ENCODE data around the gene ADAD2.

ADAD2 gene

GRCh38 chr16:84223456-84223855 is 32.5 kb downstream of the ADAD2 start:
- DNase-seq (ENCODE audit: low read depth in 2 of 2), result no peak

DNA sequence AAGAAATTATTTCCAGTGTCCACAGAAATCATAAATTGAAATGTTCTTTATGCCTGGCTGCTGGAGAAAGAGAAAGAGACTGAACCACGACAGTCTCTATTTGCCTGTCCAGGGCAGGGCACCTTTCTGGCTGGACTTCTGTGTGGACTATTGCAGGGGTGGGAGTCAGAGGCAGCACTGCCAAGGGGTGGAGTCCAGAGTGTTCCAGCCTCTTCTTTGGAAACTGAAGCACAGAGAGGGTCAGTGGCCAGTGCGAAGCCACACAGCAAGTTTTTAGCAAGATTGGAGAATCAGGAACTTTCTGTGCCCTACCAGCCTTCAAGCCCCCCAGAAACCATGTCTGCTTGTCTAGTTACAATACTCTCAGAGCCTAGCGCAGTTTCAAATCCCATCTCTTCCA is 33.6 kb downstream of the ADAD2 start:
- no peak for DNase-seq (ENCODE audit: low read depth in 2 of 2)

GRCh38 chr16:84225126-84225525 is 34.2 kb downstream of the ADAD2 start:
- DNase-seq (ENCODE audit: low read depth in 2 of 2), result no peak

DNA sequence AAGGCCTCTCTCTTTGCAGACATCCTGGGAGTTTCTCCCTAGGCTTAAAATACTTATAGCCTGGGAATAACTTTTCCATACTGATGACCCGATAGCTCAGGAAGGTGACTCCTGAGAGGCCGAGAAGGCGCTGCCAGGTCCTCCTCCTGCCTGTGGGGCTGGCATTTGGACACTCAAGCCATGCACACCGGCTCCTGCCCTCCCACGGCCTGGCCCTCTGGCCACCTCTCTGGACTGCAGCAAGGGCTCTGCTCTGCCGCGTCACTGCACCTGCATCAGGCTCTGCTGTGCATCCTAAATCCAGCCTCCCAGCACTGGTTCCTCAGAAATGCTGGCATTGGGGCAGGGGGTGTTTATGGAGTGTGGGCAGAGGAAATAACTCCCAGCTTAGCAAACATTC is 34.6 kb downstream of the ADAD2 start:
- DNase-seq (ENCODE audit: low read depth in 2 of 2), result no peak

GRCh38 chr16:84226026-84226425 is 35.1 kb downstream of the ADAD2 start:
- DNase-seq (ENCODE audit: low read depth in 2 of 2), result no peak

- DNase-seq (ENCODE audit: low read depth in 2 of 2), result no peak
Measured at GRCh38 chr16:84227548-84227947, 36.6 kb downstream of the ADAD2 start.

GRCh38 chr16:84228256-84228838 is 37.4 kb downstream of the ADAD2 start:
- DNase-seq (ENCODE audit: low read depth in 2 of 2), result no peak

GRCh38 chr16:84229471-84229870 is 38.5 kb downstream of the ADAD2 start:
- DNase-seq (ENCODE audit: low read depth in 2 of 2), result no peak

- DNase-seq (ENCODE audit: low read depth in 2 of 2), result no peak
Measured at GRCh38 chr16:84232060-84232459, 41.1 kb downstream of the ADAD2 start.

DNA sequence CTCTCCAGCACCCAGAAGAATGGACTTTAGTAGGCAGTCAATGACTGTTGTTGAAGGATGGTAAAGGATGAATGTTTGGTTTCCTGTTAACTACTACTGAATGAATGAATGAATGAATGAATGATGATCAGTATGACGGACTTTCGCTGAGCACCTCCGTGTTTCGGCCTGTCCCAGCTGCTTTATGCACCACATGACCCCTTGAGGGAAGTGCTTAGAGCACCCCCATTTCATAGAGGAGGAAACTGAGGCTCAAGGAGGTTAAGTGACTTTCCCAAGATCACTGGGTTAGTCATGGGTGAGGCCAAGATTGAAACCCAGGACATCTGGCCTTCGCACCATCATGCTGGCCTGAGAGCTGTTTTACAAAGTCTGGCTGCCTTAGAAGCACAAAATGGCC is 42.0 kb downstream of the ADAD2 start:
- DNase-seq (ENCODE audit: low read depth in 2 of 2), result no peak

DNA sequence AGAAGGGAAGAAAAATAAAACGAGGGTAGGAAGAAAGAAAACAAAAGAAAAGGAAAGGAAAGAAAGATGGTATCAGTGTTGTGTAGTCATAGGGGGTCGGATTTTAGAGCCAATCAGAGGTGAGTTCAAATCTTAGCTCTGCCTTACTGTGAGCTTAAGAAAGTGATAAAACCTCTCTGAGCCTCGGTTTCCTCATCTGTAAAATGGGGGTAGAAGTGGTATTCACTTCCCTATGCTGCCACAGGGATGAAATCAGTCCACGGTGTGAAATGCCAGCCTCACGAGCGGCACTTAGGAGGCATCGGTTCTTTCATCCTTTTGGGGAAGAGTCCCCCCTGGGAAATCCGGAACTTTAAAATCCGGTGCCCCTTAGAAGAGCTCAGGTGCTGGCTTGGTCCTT is 42.8 kb downstream of the ADAD2 start:
- DNase-seq (ENCODE audit: low read depth in 2 of 2), result no peak

DNA sequence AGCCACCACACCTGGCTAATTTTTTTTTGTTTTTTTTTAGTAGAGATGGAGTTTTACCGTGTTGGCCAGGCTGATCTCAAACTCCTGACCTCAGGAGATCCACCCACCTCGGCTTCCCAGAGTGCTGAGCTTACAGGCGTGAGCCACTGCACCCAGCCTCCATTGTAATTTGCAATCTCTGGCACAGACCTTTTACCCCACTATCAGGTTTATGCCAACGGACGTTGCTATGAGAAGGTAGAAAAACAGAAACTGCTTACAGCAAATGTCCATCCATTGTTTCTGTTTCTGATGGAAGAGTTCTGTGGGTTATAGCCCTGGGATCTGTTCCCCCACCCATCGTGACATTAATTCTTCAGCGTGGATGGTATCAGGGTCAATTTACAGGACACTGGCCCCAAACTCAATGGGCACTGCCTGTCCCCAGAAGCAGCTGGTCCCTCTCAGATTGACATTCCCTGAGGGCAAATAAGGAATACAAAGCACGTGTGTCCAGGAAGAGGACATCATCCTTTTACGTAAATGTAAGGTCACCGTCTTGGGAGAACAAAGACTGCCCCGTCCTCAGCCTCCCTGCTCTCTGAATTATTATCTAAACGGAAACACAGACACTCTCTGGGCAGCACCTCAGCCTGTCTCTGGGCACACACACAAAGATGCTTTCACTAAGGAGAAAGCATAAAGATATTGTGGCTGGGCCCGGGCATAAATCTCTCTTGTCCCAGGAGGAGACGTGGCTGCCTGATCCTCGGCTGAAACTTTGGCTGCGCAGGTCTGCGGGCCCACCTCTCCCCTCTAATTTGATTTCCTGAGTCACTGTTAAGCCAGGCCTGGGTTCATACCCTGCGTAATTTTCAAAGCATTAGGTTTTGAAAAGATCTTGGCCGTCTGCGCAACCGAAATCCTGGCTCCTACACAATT is 43.6 kb downstream of the ADAD2 start:
- DNase-seq (ENCODE audit: low read depth in 2 of 2), result no peak

- no peak for DNase-seq (ENCODE audit: low read depth in 2 of 2)
Measured at GRCh38 chr16:84236671-84237070, 45.7 kb downstream of the ADAD2 start.

- DNase-seq (ENCODE audit: low read depth in 2 of 2), result no peak
Measured at GRCh38 chr16:84237994-84238750, 47.2 kb downstream of the ADAD2 start.

DNA sequence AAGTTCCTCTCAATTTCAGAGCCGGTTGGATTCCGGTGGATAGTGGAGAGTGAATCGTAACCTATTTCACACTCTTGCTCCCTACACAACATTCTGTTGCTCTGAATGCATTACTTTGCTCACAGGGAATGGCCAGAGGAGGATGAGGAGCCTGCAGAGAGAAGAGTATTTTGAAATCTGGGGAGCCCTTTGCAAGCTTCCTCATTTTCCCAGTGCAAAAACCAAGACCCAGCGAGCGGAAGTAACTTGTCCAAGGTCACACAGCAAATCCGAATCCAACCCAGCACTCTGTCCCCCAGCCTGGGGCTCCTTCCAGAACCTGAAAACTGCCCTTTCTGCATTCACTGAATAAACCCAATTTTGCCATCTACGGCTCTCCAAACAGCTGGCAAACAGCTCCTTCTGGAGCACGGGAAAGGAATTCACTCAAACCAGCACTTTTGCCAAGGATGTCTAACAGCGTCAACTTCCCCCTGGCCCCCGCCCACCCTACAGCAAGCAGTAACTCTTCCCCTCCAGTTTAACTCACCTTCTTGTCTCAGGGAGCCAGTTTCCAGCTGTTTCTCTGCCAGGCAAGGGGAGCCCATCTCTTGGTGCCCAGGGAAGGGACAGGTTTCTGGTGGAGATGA is 48.3 kb downstream of the ADAD2 start:
- no peak for DNase-seq (ENCODE audit: low read depth in 2 of 2)

- DNase-seq (ENCODE audit: low read depth in 2 of 2), result no peak
Measured at GRCh38 chr16:84239909-84240308, 49.0 kb downstream of the ADAD2 start, which contains the start of gene KCNG4. TSS of gene KCNG4 (minus strand) at chr16:84240012. CDS start at chr16:84237485, 2,527 bp downstream.

GRCh38 chr16:84240455-84240854 is 49.5 kb downstream of the ADAD2 start:
- DNase-seq (ENCODE audit: low read depth in 2 of 2), result no peak

DNA sequence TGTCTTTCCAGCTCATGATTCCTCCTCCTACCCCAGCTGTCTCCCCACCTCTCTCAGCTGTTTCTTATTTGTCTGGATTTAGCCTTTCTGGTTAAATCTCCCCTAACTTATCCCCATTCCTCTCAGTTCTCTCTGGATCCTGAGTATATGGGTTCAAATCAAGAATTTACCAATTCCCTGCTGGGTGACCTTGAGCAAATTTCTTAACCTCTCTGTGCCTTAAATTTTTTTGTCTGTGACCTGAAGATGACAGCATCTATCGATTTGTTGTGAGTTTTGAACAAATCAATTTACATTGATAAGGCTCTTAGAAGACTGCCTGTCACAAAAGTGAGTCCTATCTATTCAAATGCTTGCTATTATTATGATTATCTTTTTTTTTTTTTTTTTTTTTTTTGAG is 50.8 kb downstream of the ADAD2 start:
- DNase-seq (ENCODE audit: low read depth in 2 of 2), result no peak

- DNase-seq (ENCODE audit: low read depth in 2 of 2), result no peak
Measured at GRCh38 chr16:84242839-84243238, 51.9 kb downstream of the ADAD2 start.

- no peak for DNase-seq (ENCODE audit: low read depth in 2 of 2)
Measured at GRCh38 chr16:84243732-84244131, 52.8 kb downstream of the ADAD2 start.

DNA sequence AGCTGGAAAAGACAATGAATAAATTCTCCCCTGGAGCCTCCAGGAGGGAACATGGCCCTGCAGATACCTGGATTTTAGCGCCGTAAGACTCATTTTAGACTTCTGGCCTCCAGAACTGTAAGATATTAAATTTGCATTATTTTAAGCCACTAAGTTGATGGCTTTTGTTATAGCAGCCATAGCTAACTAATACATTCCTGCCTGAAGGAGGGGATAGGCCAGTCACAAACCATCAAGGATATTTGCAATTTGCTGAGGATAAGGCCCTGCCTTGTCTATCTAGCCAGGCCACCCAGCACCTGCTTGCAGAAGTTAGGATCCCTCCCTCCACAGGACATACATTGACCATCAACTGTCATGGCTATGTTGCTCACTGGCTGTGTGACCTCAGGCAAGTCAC is 53.8 kb downstream of the ADAD2 start:
- DNase-seq (ENCODE audit: low read depth in 2 of 2), result no peak
